AG09309 (cell line): ENCODE results near the gene CD200.

ENCODE experiments used
- DNase-seq: peaks from one replicate; pipeline ENCODE4 v3.0.0-alpha.2; 2010; ENCODE audit warnings: low read depth
- H3K4me3 ChIP-seq: 2 replicates; pipeline ENCODE4 v1.5.1; 2011; ENCODE audit warnings: mild to moderate bottlenecking, low read depth, low read length, moderate library complexity; ENCODE audit not compliant: control insufficient read depth
- CTCF ChIP-seq: IDR thresholded peaks from 2 replicates; pipeline ENCODE4 v1.5.1; 2011; ENCODE audit warnings: mild to moderate bottlenecking, low read depth, low read length, inconsistent platforms; ENCODE audit not compliant: insufficient read depth, control insufficient read depth; ENCODE audit errors: missing control alignments

The CD200 gene

GRCh38 chr3:112391648-112392047 is 58.7 kb downstream of the CD200 start:
- no peak for DNase-seq
- no peak for TF ChIP-seq CTCF
- H3K4me3 ChIP-seq: no peak overlapping the region

- no peak for TF ChIP-seq CTCF
- H3K4me3 ChIP-seq: no peak overlapping the region
- no peak for DNase-seq
Observed at GRCh38 chr3:112392393-112393359, 59.7 kb downstream of the CD200 start.

GRCh38 chr3:112393360-112393728 is 60.4 kb downstream of the CD200 start:
- TF ChIP-seq CTCF: no peak
- DNase-seq: no peak
- no peak overlapping the region for H3K4me3 ChIP-seq

GRCh38 chr3:112394003-112394640 is 61.2 kb downstream of the CD200 start:
- TF ChIP-seq CTCF: no peak
- no peak for DNase-seq
- no peak overlapping the region for H3K4me3 ChIP-seq

GRCh38 chr3:112395181-112395895 is 62.4 kb downstream of the CD200 start:
- TF ChIP-seq CTCF: no peak
- no peak overlapping the region for H3K4me3 ChIP-seq
- DNase-seq: no peak

GRCh38 chr3:112395896-112396290 is 62.9 kb downstream of the CD200 start:
- no peak for TF ChIP-seq CTCF
- DNase-seq: no peak
- no peak overlapping the region for H3K4me3 ChIP-seq
